Activated T-helper 9 cell treated with anti-CD3 and anti-CD28 coated beads, Interleukin-2, amount 50 U/mL, for 16 hours (primary cell): ENCODE results near the gene PTBP3.
"Not testable (repeated sequence)": the region's sequence is repeated elsewhere in the genome, so short reads cannot be mapped to it uniquely, and the experiment has no call there.

Source experiments
- DNase-seq: peaks from one replicate; pipeline ENCODE4 v3.0.0-alpha.2; 2020; ENCODE audit warnings: low read depth

PTBP3 gene

DNA sequence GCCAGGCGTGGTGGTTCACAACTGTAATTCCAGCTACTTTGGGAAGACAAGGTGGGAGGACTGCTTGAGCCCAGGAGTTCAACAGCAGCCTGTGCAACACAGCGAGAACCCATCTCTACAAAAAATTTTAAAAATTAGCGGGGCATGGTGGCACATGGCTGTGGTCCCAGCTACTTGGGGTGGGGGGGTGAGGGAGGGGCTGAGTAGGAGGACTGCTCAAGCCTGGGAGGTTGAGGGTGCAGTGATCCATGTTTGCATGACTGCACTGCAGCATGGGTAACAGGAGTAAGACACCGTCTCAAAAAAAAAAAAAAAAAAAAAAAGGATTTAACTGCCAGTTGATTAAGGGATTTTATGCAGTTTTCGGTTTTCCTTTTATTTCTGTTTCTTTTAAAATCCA lies 65.0 kb downstream of the PTBP3 start:
- DNase-seq, result no peak

DNA sequence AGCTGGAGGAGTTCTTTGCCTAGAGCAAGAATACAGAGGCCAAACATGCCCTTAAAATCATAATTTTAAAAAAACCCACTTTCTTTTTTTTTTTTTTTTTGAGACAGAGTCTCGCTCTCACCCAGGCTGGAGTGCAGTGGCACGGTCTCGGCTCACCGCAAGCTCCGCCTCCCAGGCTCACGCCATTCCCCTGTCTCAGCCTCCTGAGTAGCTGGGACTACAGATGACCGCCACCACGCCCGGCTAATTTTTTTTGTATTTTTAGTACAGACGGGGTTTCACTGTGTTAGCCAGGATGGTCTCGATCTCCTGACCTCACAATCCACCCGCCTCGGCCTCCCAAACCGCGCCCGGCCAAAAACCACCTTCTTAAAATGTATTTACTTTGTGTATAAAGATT lies 66.3 kb downstream of the PTBP3 start:
- DNase-seq, result not testable (repeated sequence)

DNA sequence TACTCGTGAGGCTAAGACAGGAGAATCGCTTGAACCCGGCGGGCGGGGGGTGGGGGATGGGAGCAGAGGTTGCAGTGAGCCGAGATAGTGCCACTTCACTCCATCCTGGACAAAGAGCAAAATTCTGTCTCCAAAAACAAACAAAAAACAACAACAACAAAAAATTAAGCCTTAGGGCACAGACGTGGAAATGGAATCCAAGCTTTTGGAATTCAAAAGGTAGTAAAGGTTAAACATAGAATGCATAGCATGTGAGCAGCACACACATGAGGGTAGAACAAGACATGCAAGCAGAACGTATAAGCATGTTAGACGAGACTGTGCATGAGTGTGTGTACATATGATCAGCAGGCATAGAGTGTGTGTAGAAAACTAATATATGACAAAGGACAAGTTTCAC lies 68.0 kb downstream of the PTBP3 start:
- no peak for DNase-seq

DNA sequence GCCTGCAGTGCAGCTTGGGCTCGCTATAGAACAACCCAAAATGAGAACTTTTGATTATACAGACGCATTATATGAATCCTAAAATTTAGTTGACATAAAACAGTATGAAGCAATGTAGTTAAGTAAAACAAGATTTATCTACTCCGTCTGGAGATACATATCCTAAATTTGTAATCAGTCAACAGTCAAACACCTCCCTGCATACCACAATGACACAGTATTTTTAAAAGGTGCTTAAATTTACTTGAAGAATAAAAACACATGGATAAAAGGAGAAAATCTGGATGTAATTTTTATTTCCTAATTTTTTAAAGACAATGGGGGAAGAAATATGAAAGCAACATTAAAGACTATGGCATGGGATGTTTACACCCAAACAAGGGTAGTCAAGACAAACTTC lies 70.8 kb downstream of the PTBP3 start:
- no peak for DNase-seq

DNA sequence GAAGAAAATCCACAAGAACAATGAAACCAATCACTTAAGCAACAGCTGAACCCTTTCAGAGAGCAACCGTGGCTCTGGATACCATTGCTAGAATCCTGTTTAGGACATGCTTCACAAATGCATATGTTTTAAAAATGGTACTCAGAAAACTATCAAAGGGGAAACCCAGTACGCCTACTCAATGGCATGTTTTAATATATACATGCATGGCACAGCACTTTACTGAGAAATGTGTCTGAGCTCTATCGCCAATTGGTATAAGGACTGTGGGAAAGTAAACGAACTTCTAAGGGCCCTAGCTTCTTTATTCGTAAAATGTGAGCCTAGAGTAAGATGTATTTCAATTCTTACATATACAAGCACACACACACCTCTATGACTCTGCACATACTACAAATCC lies 72.3 kb downstream of the PTBP3 start:
- DNase-seq, result no peak

- no peak for DNase-seq
Measured at GRCh38 chr9:112258106-112258505, 75.3 kb downstream of the PTBP3 start.

GRCh38 chr9:112252194-112252593 lies 81.2 kb downstream of the PTBP3 start:
- no peak for DNase-seq

DNA sequence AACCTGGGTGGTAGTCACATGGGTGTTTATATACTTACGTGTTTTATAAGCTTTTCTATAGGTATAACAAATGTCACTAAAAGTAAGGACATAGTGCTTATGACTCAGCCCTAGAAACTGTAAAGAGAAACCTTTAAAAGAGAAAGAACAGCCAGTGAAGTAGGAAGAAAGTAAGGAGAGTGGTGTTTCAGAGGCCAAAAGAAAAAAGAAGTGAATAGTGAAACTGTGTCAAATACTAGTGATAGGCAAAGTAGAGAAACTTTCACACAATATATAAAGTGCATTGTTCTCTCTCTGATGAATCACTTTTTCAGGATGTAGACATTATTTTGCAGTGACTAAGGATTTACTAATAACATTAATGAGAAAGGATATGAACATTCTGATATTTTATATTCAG lies 84.1 kb downstream of the PTBP3 start:
- no peak for DNase-seq

DNA sequence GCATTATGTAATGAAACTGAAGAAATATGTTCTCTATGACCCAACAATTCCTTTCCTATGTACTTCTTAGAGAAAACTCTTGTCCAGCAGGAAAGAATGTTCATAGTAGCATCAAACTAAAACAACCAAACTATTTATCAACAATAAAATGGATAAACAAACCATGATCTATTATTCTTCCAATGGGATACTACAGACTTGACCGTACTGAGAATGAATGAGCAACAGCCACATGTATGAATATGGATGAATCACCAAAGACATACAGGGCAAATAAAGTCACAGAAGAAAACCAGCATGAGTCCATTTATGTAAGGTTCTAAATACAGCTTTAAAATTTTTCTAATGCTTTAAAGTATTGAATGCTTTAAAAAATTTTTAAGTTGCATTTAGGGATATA lies 84.7 kb downstream of the PTBP3 start:
- DNase-seq, result no peak

GRCh38 chr9:112247090-112247489 lies 86.3 kb downstream of the PTBP3 start:
- no peak for DNase-seq

DNA sequence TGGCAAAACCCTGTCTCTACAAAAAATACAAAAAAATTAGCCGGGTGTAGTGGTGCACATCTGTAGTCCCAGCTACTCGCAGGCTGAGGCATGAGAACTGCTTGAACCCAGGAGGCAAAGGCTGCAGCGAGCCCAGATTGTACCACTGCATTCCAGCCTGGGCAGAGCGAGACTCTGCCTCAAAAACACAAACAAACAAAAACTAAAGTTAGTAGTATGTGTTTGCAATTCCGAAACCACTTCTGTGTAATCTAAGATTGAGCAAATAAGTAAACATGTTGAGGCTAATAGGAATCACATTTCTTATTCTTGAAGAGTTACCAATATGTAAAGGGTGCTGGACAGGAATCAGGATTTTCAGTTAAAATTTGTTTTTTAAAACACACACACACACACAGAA lies 88.3 kb downstream of the PTBP3 start:
- DNase-seq, result no peak

- no peak for DNase-seq
Measured at GRCh38 chr9:112242147-112242804, 91.1 kb downstream of the PTBP3 start.

GRCh38 chr9:112241491-112241890 lies 91.9 kb downstream of the PTBP3 start:
- DNase-seq, result no peak

- DNase-seq, result no peak
Measured at GRCh38 chr9:112239708-112240107, 93.7 kb downstream of the PTBP3 start.

DNA sequence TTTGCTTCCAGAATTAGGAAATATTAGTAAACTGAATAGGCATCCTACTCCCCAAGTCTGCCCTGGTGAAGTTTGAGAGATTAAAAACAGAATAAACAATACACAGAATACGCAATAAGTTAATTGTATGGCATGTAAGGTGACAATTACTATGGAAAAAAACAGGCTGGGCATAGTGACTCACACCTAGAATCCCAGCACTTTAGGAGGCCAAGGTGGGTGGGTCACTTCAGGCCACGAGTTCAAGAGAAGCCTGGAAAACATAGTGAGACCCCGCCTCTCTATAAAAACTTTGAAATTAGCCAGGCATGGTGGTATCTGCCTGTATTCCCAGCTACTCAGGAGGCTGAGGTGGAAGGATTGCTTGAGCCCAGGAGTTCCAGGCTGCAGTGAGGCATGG lies 94.1 kb downstream of the PTBP3 start:
- DNase-seq, result no peak

DNA sequence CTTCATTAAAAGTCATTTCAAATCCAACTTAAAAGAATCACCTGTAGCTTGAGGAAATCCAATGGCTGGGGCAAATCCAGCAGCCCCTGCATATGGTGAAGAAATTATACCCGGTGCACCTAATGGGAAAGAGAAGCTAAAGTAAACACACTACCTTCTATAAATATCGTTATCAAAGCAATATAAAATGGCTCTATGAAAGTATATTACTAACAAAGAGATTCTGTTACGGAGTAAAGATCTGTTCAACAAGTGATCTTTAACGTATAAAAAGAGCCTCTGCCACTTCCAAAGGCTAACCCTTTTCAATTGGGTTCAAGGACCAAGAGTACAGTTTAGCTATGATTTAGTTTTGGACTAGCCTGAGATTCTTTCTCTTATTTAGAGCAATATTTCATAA lies 98.6 kb downstream of the PTBP3 start:
- no peak for DNase-seq

GRCh38 chr9:112233769-112234168 lies 99.7 kb downstream of the PTBP3 start:
- no peak for DNase-seq

- no peak for DNase-seq
Measured at GRCh38 chr9:112232233-112232632, 101.2 kb downstream of the PTBP3 start.

DNA sequence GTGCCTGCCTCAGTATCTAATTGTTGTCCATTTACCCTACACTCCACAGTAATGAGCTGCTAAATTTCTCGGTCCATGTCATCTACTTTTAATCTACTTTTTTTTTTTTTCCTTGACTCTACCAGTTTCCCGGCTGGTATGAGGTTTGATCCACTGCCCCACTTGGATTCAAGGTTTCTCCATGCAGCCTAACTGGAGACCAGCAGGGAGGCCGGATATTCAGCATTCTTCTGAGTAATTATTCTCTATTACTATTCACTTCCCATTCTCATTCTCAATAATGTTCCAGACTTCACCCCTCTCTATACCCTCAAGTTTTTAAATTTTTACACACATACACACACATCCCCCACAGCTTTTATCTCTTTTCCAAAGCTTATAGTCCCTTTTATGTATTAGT lies 107.3 kb downstream of the PTBP3 start:
- no peak for DNase-seq

DNA sequence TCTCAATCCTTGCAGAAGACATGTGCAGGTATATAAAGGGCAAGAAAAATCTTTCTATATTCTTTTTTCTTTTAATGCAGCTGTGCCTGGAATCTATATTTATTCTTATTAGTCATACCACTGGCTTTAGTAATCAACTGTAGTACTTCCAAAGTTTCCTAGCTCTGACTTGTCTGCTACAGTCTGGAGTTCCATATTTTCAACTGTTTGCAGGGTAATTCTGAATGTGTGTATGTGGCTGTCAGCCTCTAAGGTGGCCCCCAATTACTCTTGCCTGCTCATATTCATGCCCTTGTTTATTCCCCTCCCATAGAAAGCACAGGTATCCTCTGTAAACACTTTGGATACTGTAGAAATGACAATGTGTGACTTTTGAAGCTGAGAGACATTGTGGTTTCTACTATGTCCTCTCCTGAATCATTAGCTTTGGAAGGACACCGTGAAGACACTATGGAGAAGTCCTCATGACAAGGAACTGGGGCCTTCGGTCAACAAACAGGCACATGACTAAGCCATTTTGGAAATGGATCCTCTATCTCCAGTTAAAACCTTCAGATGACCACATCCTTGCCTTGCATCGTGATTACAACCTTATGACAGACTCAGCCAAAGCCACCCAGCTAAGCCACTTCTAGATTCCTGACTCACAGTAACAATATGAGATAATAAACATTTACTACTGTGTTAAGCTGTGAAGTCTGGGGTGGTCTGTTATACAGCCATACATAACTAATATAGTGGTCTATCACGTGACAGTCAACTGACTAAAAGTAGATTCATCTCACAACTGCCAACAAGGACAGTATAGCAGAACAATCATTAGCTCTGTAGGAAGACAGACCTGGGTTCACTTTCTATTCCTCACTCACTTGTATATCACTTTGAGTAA lies 108.8 kb downstream of the PTBP3 start:
- DNase-seq, result no peak

GRCh38 chr9:112218908-112219307 lies 114.5 kb downstream of the PTBP3 start:
- DNase-seq, result no peak

- DNase-seq, result no peak
Measured at GRCh38 chr9:112212926-112213325, 120.5 kb downstream of the PTBP3 start.

- DNase-seq, result no peak
Measured at GRCh38 chr9:112207451-112207850, 126.0 kb downstream of the PTBP3 start.

- no peak for DNase-seq
Measured at GRCh38 chr9:112203536-112203935, 129.9 kb downstream of the PTBP3 start.
